ENCODE results near the gene ZBTB3. TPM values are rescaled to one million over a fixed set of nuclear protein-coding genes. Genes with fewer than 3 reads are reported as not detected.
"Not testable (repeated sequence)": the region's sequence is repeated elsewhere in the genome, so short reads cannot be mapped to it uniquely, and the experiment has no call there.

ZBTB3 gene
- polyA plus RNA-seq, 2 of the 4 experiments (the other 2 are of a cell fraction) = 2.0 to 3.1 TPM

GRCh38 chr11:62770778-62771143 is 16.8 kb upstream of the ZBTB3 start:
- peak overlapping the region; percentile 75 for H3K4me2 ChIP-seq
- H3K4me1 ChIP-seq = peaks cover 15% of the 10 kb centered on the region
- FAIRE-seq (no peak), ATAC-seq (peak; percentile 14 to 25; a peak in 5 of 6 replicates), DNase-seq (ENCODE audit: low read depth in 1 of 2, low spot score in 1 of 2) (no peak)
- POLR2A ChIA-PET = interaction anchor here (0.5 to 6.8 kb wide), 12 partner anchors 9 to 179 kb away, joined by 3 to 63 read pairs (median 6); partner anchors contain the start of genes B3GAT3, C11orf98, CSKMT and HNRNPUL2
- CTCF ChIA-PET = interaction anchor here (0.6 to 13.8 kb wide), 7 partner anchors 10 to 241 kb away, joined by 3 to 211 read pairs (median 4); partner anchors contain the start of genes POLR2G and TMEM179B
- TF ChIP-seq TP53 (CRISPR knock-in tag; IDR thresholded peaks at IDR 0.05) = peak; percentile 46; the same call in 1 of the 2 replicates
- no peak for TF ChIP-seq ESRRA (IDR thresholded peaks at IDR 0.05; ENCODE audit: borderline replicate concordance, low read length)
- TF ChIP-seq CBX2 (IDR thresholded peaks at IDR 0.05; ENCODE audit: borderline replicate concordance, low read depth) = no peak
- TF ChIP-seq RARB (CRISPR knock-in tag; IDR thresholded peaks at IDR 0.05) = no peak
- H3K27ac ChIP-seq = peak overlapping the region; percentile 93 to 94
- no peaks in the 10 kb centered on the region for H3K9me3 ChIP-seq
- WGBS (ENCODE audit: missing lambda C conversion rate) = 38% methylated on average over 18 of the region's 18 CpGs
- H3K4me3 ChIP-seq = peak overlapping the region; percentile 78

- Histone ChIP-seq H3K4me2 (peak overlapping the region; percentile 65), H3K27ac (peak overlapping the region; percentile 75 to 90), H3K4me3 (peak overlapping the region; percentile 69)
- DNase-seq (ENCODE audit: low read depth in 1 of 2, low spot score in 1 of 2) = peak in 1 of 2 experiments; percentile 31
- CTCF ChIA-PET = interaction anchor here (0.6 to 3.6 kb wide), 8 partner anchors 9 to 1110 kb away, joined by 3 to 23 read pairs (median 4); partner anchors contain the start of genes TAF6L and TMEM179B
- H3K4me1 ChIP-seq, FAIRE-seq, H3K9me3 ChIP-seq: not testable (repeated sequence)
- peak in 1 of 2 experiments; percentile 39; a peak in 3 of 6 replicates for ATAC-seq
- 24% methylated on average over 9 of the region's 9 CpGs for WGBS (ENCODE audit: missing lambda C conversion rate)
- POLR2A ChIA-PET = interaction anchor here (1.0 to 2.3 kb wide), 8 partner anchors 7 to 120 kb away, joined by 4 to 20 read pairs (median 8); partner anchors contain the start of genes HNRNPUL2, SLC3A2, TAF6L and TMEM179B
These were observed 6.9 kb upstream of the ZBTB3 start for GRCh38 chr11:62760867-62761227.

- H3K4me2 ChIP-seq = no peak overlapping the region
- FAIRE-seq = no peak
- no peak for ATAC-seq
- peaks cover 16% of the 10 kb centered on the region; the same call in 2 of the 3 replicates for H3K4me1 ChIP-seq
- POLR2A ChIA-PET = interaction anchor here (1.1 kb wide), 1 partner anchor 83 kb away, joined by 3 read pairs; no protein-coding TSS in a partner anchor
- TF ChIP-seq MAZ (IDR thresholded peaks at IDR 0.05; ENCODE audit: borderline replicate concordance, low read depth, low read length) (no peak), ELK1 (IDR thresholded peaks at IDR 0.05; ENCODE audit: low read depth, low read length) (no peak), TP53 (CRISPR knock-in tag; IDR thresholded peaks at IDR 0.05) (no peak), FOSB (CRISPR knock-in tag; IDR thresholded peaks at IDR 0.05) (no peak), NPAS2 (CRISPR knock-in tag; IDR thresholded peaks at IDR 0.05; ENCODE audit: borderline replicate concordance) (no peak), POLR2A (IDR thresholded peaks at IDR 0.05; ENCODE audit: low read length) (no peak), HMGXB4 (CRISPR knock-in tag; IDR thresholded peaks at IDR 0.05; ENCODE audit: borderline replicate concordance) (no peak), SREBF2 (IDR thresholded peaks at IDR 0.05) (no peak), RAD21 (conservative IDR thresholded peaks at IDR 0.05 in 1 of 2, IDR thresholded peaks at IDR 0.05 in 1 of 2) (no peak), CBX8 (IDR thresholded peaks at IDR 0.05) (no peak), ZSCAN20 (CRISPR knock-in tag; IDR thresholded peaks at IDR 0.05) (no peak), JUN (IDR thresholded peaks at IDR 0.05) (no peak)
- no peaks in the 10 kb centered on the region for H3K9me3 ChIP-seq
- no peak overlapping the region for H3K27ac ChIP-seq
- no peak overlapping the region for H3K4me3 ChIP-seq
- CTCF ChIA-PET = interaction anchor here (0.6 to 3.6 kb wide), 4 partner anchors 11 to 31 kb away, joined by 3 to 19 read pairs (median 6); partner anchors contain the start of gene TMEM179B
- no peak for DNase-seq (ENCODE audit: low read depth in 1 of 2, low spot score in 1 of 2)
- WGBS (ENCODE audit: missing lambda C conversion rate) = 68% methylated on average over 9 of the region's 9 CpGs
These were observed 4.2 kb upstream of the ZBTB3 start for GRCh38 chr11:62757846-62758788.
